HCT116 (cell line): ENCODE measurements around the gene LY6G5B.

Experiments used
- ELF1 ChIP-seq: IDR thresholded peaks from 2 replicates; pipeline ENCODE4 v1.6.1; 2012; ENCODE audit warnings: low read depth, borderline replicate concordance
- SIN3A ChIP-seq: IDR thresholded peaks from 2 replicates; pipeline ENCODE4 v1.6.1; 2012; ENCODE audit warnings: low read depth
- YY1 ChIP-seq: IDR thresholded peaks from 2 replicates; pipeline ENCODE4 v1.6.1; 2011; ENCODE audit warnings: low read length, low read depth, moderate library complexity, mild to moderate bottlenecking; ENCODE audit not compliant: insufficient replicate concordance; ENCODE audit errors: extremely low read depth
- TF ChIP-seq, protein P1 (sequence below): IDR thresholded peaks from 2 replicates; pipeline ENCODE4 v1.6.1; 2012
- TF ChIP-seq, protein P2 (sequence below), 3 experiments: fragments of 200-600 bp in 1 of 3; sonication (generic) in 1 of 3; IDR thresholded peaks in 2 of 3; conservative IDR thresholded peaks in 1 of 3; 2 replicates each; pipeline ENCODE4 v1.5.1; 2012 to 2017; ENCODE audit warnings: low read depth in 2 of 3, low read length in 2 of 3, antibody characterized with exemption in 1 of 3, borderline replicate concordance in 1 of 3, control low read depth in 1 of 3, mild to moderate bottlenecking in 1 of 3, mixed read lengths in 1 of 3, mixed run types in 1 of 3, moderate library complexity in 1 of 3; ENCODE audit not compliant: insufficient read depth in 1 of 3

DNA sequence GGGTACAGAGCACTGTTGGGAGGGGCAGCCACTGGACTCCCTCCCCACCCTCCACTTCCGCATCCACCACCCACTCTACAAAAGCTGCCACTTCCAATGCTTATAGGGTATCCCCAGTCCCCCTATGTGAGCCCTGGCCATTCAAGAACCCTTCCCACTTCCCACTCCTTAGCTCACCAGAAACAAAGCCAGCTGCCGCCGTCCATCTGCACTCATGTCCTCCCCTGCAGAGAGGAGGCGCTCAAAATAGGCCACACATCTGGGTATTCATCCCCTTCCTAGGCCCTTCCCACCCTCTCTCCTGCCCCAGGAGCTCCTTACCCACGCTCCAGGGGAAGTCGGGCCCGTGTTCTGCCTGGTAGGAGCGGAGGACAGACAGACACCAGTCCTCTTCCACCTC is 17.5 kb downstream of the LY6G5B start:
- TF ChIP-seq YY1 = no peak
- TF ChIP-seq, protein P1, sequence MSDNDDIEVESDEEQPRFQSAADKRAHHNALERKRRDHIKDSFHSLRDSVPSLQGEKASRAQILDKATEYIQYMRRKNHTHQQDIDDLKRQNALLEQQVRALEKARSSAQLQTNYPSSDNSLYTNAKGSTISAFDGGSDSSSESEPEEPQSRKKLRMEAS = no peak
- no peak for TF ChIP-seq ELF1
- TF ChIP-seq, protein P2, sequence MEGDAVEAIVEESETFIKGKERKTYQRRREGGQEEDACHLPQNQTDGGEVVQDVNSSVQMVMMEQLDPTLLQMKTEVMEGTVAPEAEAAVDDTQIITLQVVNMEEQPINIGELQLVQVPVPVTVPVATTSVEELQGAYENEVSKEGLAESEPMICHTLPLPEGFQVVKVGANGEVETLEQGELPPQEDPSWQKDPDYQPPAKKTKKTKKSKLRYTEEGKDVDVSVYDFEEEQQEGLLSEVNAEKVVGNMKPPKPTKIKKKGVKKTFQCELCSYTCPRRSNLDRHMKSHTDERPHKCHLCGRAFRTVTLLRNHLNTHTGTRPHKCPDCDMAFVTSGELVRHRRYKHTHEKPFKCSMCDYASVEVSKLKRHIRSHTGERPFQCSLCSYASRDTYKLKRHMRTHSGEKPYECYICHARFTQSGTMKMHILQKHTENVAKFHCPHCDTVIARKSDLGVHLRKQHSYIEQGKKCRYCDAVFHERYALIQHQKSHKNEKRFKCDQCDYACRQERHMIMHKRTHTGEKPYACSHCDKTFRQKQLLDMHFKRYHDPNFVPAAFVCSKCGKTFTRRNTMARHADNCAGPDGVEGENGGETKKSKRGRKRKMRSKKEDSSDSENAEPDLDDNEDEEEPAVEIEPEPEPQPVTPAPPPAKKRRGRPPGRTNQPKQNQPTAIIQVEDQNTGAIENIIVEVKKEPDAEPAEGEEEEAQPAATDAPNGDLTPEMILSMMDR (IDR thresholded peaks at IDR 0.05 in 2 of 3, conservative IDR thresholded peaks at IDR 0.05 in 1 of 3; ENCODE audit: borderline replicate concordance in 1 of 3, insufficient read depth in 1 of 3, low read depth in 2 of 3, low read length in 2 of 3) = no peak
- TF ChIP-seq SIN3A = no peak
